GM23248 (cell line): Measurements from ENCODE around the gene GFOD1.

ENCODE experiments used
- EZH2 ChIP-seq: fragments of 200-600 bp; sonication (generic); IDR thresholded peaks from 2 replicates; pipeline ENCODE4 v1.6.1; 2018; ENCODE audit warnings: antibody characterized with exemption, mild to moderate bottlenecking; ENCODE audit not compliant: insufficient read depth, poor library complexity, severe bottlenecking
- EZH2phosphoT487 ChIP-seq: fragments of 200-600 bp; sonication (generic); IDR thresholded peaks from 2 replicates; pipeline ENCODE4 v1.6.1; 2018; ENCODE audit warnings: antibody characterized with exemption, moderate library complexity, mild to moderate bottlenecking, low read depth; ENCODE audit not compliant: insufficient read depth

DNA sequence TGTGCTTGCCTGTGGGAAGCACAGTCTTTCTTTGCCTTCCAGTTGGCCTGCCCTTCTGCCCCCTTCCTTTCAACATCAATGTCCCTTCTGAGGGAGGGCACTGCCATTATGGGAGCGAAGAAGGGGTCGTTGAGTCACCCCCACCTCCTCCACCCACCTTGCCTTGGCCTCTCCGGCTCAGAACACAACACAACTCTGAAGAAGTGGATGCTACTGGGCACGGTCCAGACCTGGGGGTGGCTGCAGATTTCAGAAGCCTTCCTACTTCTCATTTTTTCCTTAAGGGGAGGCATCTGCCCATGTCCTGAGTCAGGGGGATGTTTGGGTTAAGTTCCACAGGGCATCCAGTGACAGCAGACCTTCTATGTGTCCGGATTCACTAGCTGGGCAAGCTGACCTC lies 72.1 kb downstream of the GFOD1 start:
- TF ChIP-seq EZH2 (no peak), EZH2phosphoT487 (no peak)
